NCI-H146 treated with DMSO at 0.1 percent for 48 hours (cell line): ENCODE data around the gene DPM1.

Experiments
- DNase-seq: peaks from one replicate; lab custom pipeline; 2025; ENCODE audit not compliant: unreplicated experiment; lab: John Stamatoyannopoulos, UW

DPM1 gene

GRCh38 chr20:50900261-50900660 is 58.1 kb downstream of the DPM1 start:
- no peak for DNase-seq

GRCh38 chr20:50898475-50898874 is 59.9 kb downstream of the DPM1 start:
- DNase-seq: no peak

- no peak for DNase-seq
These were observed 63.1 kb downstream of the DPM1 start for GRCh38 chr20:50895111-50895830.

DNA sequence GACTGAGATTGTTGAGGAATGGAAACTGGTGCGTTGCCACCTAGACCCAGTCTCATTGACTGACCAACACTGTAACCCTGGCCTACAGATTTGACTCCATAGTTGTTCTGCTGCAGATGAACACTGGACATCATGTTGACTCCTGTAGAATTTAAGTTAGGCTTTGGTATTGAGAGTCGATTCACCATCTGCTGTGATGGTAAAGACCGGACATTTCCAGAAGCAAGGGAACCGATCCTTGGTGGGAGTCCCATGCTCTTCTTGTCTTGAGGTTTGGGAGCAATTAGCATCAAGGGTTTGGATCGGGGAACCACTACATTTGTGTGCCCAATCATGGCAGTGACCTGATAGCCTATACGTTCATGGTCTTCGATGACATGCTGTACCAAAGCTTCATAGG is 64.7 kb downstream of the DPM1 start:
- DNase-seq: no peak

DNA sequence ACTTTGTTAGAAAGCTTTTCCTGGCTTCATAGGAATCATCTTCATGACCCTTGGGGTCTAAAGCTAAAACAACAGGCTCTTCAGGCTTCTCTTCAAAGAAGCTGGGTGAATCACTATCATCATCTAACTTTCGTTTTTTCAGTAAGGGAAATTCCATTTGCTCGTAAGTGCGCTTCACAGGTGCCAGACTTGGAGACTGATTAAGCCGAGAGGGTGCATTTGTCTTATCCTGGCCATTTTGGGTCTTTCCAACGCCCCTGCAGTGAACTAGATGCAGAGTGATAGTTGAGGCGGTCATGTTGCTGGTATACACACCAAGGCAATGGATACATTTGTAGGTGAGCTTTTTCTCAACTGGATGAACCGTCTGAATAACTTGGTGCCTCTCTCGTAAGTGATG is 65.9 kb downstream of the DPM1 start:
- DNase-seq: no peak

DNA sequence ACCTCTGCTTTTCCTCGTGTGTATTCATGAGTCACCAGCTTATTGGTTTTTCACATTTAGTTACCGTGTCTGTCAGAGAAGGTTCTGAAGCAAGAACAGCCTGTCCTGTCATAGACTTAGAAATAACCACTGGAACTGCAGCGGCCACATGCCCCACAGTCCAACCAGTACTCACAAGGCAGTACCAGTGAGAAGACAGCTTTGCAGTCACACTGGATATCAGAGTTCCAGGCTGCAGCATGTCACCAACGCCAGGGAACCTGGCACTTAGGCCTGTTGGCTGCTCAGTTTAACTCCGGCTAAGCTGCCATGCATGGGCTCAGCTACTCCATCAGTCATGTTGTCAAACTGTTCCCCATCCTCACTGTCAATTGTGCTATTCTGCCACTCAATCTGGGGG is 67.2 kb downstream of the DPM1 start:
- no peak for DNase-seq

DNA sequence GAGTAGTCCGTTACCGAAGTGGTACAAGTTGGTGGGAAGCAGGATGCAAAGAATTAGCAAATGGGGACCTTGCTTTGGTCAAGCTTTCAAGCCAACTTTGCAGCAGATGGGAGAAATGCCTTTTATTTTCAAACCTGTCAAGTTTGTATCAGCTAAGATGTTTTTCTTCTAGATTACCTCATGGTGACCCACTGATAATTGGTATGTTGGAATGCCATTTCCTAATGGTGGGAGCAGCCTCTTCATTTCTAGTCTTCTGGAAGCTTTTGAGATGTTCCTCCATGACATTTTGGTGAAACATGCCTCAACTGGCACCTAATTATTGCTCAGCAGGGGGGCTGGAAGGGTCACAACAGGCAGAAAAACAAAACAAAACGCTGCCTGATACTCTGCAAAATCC is 70.8 kb downstream of the DPM1 start:
- no peak for DNase-seq

- DNase-seq: no peak
These were observed 72.0 kb downstream of the DPM1 start for GRCh38 chr20:50886184-50886790.

GRCh38 chr20:50885781-50886180 is 72.6 kb downstream of the DPM1 start:
- DNase-seq: no peak

DNA sequence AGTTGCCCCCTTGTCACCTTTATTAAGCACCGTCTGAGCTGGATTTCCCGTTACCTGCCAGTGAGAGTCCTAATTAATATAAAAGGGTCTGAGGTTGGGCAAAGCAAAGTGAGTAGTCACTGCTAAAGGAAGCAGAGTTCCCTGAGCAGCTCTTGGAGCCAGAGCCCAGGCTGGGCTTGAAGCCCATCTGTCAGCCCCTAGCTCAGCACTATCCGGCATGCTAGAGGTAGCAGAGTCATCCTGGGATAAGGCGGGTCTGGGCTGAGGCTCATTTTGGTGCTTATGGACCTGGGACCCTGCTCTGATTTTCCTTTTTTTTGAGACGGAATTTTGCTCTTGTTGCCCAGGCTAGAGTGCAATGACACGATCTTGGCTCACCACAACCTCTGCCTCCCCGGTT is 73.3 kb downstream of the DPM1 start:
- no peak for DNase-seq
